ENCODE results near the gene PRSS57.
"Not testable (repeated sequence)": the region's sequence is repeated elsewhere in the genome, so short reads cannot be mapped to it uniquely, and the experiment has no call there.

The PRSS57 gene

DNA sequence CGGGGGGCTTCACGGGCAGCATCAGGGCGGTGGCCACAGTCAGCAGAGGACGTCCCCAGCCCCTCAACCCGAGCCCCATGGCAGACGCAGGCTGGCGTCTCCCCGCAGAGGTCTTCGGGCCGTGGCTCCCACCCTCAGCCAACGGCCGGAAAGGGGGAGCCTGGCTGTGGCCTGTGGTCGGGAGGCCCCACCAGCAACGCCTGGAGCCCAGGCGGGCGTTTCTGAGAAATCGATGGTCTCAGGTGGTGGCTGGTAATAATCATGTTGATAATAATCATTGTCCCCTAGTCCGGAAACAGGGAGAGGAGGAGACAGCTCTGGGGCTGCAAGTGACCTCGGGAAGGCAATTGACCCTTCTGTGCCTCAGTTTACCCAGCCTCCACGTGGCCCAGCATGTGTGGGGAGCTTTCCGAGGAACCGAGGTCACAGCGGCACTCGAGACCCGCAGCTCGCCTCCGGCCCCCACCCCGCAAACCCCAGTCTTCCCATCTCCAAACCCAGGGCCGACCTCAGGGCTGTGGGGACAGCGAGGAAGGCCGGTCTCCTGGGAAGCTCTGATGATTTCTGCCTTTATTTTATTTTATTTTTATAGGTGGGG is at the start of gene PRSS57:
TSS of gene PRSS57 (minus strand) at position 101 of the 598 bp plus-strand sequence. CDS start at position 79, 22 bp downstream.
- no peak for DNase-seq

DNA sequence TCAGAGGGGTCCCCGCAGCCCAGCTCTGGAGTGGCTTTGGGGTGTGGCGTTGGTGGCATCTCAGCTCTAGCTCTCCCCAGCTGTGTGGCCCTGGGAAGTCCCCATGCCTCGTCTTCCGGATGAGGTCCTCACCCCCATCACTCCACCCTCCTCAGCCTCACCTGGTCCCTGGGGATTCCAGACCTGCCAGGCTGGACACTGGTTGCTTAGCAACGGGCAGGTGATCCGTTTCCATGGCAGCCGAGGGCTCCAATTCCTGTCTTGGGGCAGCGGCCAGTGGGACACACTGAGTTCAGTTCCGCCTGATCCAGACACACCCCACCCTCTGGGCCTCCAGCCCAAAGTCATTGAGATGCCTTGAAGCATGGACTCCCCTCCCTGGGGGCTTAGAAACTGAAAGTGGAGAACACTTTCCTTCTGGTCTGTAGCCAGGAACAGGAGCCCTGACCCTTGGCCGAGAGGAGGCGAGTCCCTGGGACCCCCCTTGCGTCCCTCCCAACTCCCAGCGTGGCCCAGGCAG is 48.0 kb upstream of the PRSS57 start:
- no peak for DNase-seq

- DNase-seq, result no peak
Observed at GRCh38 chr19:742540-743075, 47.4 kb upstream of the PRSS57 start.

- DNase-seq, result no peak
Observed at GRCh38 chr19:741506-742131, 46.4 kb upstream of the PRSS57 start.

GRCh38 chr19:740816-741505 is 45.7 kb upstream of the PRSS57 start:
- DNase-seq, result not testable (repeated sequence)

- no peak for DNase-seq
Observed at GRCh38 chr19:739998-740715, 44.9 kb upstream of the PRSS57 start.

- no peak for DNase-seq
Observed at GRCh38 chr19:738509-739128, 43.4 kb upstream of the PRSS57 start.

DNA sequence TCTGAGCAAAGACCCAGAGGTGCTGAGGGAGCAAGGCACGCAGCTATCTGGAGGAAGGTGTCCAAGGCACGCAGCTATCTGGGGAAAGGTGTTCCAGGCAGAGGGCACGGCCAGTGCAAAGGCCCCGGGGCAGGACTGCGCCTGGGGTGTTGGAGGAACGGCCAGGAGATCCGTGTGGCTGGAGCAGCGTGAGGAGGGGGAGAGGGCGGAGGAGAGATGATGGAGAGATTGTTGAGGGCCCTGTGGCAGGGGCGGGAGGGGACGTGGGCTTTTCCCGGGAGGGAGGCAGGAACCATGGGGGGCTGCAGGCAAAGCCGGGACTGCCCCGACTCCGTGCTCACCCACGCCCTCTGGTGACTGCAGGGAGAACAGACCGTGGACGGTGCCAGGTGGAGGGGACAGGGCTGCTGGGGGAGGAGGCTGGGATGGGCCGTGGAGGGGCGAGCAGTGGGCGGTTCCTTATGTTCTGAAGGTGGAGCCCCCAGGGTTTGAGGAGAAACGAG is 42.4 kb upstream of the PRSS57 start:
- DNase-seq, result peak; percentile 60 to 62

DNA sequence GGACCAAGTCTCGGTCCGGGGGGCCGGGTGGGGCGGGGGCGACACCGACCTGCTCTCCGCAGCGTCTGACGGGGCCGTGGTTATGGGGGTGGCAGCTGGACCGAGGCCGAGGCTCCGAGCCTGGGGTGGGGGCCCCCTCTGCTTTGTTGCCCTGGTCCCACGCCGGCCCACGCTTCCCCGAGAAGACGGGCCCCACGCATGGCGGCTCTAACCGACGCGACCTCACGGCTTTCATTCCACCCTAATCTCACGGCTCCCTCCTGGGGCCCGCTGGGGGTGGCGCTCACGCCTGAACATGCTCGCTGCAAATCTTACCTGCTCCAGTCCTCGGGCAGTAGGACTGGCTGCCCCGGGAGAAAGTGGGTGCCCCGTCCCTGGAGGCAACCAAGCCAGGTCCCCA is 40.9 kb upstream of the PRSS57 start:
- no peak for DNase-seq

- no peak for DNase-seq
Observed at GRCh38 chr19:734716-735115, 39.5 kb upstream of the PRSS57 start.

DNA sequence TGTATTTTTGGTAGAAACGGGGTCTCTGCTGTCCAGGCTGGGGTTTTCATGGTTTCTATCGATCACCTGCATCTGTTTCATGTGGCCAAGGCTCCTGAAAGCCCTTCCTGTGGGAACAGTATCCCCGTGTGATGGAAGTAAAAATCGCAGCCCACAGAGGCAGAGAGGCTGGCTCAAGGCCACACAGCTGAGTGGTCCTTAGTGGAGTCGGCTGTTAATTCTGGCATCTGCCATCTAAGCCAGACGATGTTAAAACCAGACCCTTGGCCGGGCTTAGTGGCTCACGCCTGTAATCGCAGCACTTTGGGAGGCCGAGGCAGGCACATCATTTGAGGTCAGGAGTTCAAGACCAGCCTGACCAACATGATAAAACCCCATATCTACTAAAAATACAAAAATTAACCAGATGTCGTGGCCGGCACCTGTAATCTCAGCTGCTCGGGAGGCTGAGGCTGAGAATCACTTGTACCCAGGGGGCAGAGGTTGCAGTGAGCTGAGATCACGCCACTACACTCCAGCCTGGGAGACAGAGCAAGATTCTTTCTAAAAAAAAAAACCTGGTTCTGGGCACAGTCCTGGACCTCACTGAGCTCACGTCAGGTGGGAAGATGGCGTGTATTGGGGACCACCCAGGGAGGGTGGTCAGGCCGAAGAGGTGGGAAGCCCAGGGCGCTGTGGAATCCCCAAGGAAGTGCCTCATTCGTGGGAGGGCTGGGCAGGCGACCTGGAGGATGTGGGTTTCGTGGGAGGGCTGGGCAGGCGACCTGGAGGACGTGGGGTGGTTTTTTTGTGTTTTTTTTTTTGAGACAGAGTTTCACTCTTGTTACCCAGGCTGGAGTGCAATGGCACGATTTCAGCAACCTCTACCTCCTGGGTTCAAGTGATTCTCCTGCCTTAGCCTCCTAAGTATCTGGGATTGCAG is 37.2 kb upstream of the PRSS57 start:
- no peak for DNase-seq

DNA sequence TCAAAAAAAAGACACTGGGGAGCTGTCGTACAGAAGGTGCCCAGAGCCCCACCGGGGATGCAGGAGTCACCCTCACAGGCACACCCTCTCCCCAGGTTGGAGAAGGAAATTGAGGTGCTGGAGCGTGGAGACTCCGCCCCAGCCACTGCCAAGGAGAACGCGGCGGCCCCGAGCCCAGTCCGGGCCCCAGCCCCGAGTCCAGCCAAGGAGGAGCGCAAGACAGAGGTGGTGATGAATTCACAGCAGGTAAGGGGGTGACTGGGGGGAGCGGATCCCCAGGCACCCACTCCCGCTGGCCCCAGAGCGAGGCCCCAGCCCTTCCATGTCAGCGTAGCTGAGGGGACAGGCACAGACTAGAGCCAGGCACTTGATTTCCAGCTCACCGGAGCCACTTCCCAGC is 35.7 kb upstream of the PRSS57 start:
- DNase-seq, result no peak

GRCh38 chr19:729965-730668 is 34.9 kb upstream of the PRSS57 start:
- DNase-seq, result no peak

- not testable (repeated sequence) for DNase-seq
Observed at GRCh38 chr19:729564-729963, 34.3 kb upstream of the PRSS57 start.

GRCh38 chr19:728011-728410 is 32.8 kb upstream of the PRSS57 start:
- no peak for DNase-seq

DNA sequence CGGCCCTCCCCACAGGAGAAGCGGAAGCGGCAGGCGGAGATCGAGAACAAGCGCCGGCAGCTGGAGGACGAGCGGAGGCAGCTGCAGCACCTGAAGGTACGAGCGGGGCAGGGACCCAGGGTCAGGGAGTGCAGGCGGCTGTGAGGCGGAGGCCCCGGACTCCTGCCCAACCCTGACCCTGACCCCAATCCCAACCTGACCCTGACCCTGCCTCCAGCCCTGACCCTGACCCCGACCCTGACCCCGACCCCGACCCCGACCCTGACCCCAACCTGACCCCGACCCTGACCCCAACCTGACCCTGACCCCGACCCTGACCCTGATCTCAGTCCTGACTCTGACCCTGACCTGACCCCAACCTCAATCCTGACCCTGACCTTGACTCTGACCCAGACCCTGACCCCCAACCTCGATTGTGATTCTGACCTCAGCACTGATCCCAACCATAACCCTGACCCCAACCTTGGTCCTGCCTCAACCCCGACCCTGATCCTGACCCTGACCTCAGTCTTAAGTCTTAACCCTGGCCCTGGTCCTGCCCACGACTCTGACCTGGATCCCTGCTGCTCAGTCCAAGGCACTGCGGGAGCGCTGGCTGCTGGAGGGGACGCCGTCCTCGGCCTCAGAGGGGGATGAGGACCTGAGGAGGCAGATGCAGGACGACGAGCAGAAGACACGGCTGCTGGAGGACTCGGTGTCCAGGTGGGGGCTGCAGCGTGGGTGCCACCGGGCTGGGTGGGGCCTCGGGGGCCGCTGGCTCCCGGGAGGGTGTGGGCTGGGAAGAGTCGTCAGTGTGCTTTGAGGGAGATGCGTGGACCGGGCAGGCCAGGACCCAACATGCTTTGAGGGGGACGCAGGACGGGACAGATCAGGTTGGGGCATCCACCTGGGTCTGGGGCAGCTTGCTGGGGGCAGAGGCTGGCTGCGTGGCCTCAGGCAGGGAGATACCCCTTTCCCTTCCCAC is 32.0 kb upstream of the PRSS57 start:
- DNase-seq, result no peak

DNA sequence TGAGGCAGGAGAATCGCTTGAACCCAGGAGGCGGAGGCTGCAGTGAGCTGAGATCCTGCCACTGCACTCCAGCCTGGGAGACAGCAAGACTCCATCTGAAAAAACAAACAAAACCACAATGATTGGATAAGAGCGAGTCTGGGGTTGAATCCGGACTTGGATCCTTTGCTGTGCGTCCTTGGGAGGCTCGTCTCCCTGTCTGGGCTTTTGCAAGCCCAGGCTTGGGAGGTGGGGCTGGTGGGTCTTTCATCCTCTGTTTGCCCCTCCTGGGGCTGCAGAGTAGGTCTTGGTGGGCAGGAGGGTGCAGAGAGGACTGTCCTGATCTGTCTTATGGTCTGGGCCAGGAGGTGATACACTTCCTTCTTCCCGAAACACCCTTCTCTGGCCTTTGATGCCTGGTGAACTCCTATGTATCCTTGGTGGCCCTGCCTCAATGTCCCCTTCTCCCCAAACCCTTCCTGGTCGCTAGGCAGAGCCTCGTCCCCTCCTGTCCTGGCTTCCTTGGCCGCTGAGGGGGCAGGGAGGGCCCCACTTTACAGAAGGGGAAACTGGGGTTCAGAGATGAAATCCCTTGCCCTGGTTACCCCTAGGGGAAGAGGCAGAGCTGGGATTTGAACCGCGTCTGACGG is 30.3 kb upstream of the PRSS57 start:
- DNase-seq, result no peak

DNA sequence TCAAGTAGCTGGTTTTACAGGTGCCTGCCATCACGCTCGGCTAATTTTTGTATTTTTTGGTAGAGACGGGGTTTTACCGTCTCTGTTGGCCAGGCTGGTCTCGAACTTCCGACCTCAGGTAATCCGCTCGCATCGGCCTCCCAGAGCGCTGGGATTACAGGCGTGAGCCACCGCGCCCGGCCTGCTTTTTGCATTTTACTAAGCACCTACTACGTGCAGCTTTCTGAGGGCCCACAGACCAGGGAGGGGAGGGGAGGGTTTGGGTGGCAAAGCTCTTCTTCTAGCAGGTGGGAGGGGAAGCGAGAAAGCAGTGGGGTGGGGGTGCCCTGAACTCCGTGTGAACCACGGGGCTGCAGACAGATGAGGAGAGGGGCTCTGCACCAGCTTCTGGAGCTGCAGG is 28.5 kb upstream of the PRSS57 start:
- DNase-seq, result no peak

GRCh38 chr19:723247-723646 is 28.0 kb upstream of the PRSS57 start:
- no peak for DNase-seq

Data from activated CD4-positive, alpha-beta T cell treated with anti-CD3 and anti-CD28 coated beads for 4 hours (primary cell).